Esophagus squamous epithelium (tissue), 5 donors: ENCODE data around the gene DDX51. TPM values are rescaled to one million over a fixed set of nuclear protein-coding genes. Genes with fewer than 3 reads are reported as not detected.

Experiments
- DNase-seq: peaks from one replicate; lab custom pipeline; 2025; lab: John Stamatoyannopoulos, UW
- H3K27ac ChIP-seq, 4 donors: fragments of 200-600 bp; sonication (generic); one replicate each; pipeline ENCODE4 v1.5.1; 2016 to 2019; ENCODE audit warnings: mild to moderate bottlenecking in 1 of 4
- H3K27me3 ChIP-seq, 4 donors: fragments of 200-600 bp; sonication (generic); 1 replicate in 3 of 4; 2 replicates in 1 of 4; pipeline versions ENCODE4 v1.5.1 to v1.6.0; 2017 to 2021; ENCODE audit warnings: antibody characterized with exemption in 1 of 4
- H3K36me3 ChIP-seq, 3 donors: fragments of 200-600 bp; sonication (generic); one replicate each; pipeline ENCODE4 v1.5.1; 2016 to 2019
- H3K4me1 ChIP-seq, 3 donors: fragments of 200-600 bp; sonication (generic); one replicate each; pipeline ENCODE4 v1.5.1; 2017 to 2019
- H3K4me3 ChIP-seq, 4 donors: fragments of 200-600 bp; sonication (generic); 1 replicate in 3 of 4; 2 replicates in 1 of 4; pipeline ENCODE4 v1.5.1; 2016 to 2019; ENCODE audit warnings: mild to moderate bottlenecking in 2 of 4, moderate library complexity in 1 of 4
- H3K9me3 ChIP-seq, 3 donors: fragments of 200-600 bp; sonication (generic); one replicate each; pipeline ENCODE4 v1.5.1; 2016 to 2019
- POLR2A ChIP-seq, 4 donors: fragments of 450-650 bp; IDR thresholded peaks; one replicate each; pipeline ENCODE4 v1.6.1; 2017; ENCODE audit warnings: antibody characterized with exemption in 4 of 4, mild to moderate bottlenecking in 4 of 4, moderate library complexity in 3 of 4
- WGBS, 2 donors: methylation state at CpG; one replicate each; pipeline ENCODE4 v1.1.5; 2018; 5-methylcytosine and 5-hydroxymethylcytosine counted together
- intact Hi-C: fragments of 100-400 bp; cut with DNase I; formaldehyde crosslinking; loops from one replicate; pipeline ENCODE4 v1.15.0; 2022
- total RNA-seq, 4 donors: library from RNA; depleted of rRNA; stranded (reverse); fragments of >200 nt; gene quantifications; one replicate each; pipeline ENCODE4 v1.1.0, GENCODE V29; 2016
- TF ChIP-seq, protein P1 (sequence below), 6 experiments: fragments of 450-650 bp in 4 of 6; fragments of 200-600 bp in 2 of 6; sonication (generic) in 2 of 6; IDR thresholded peaks; one replicate each; pipeline ENCODE4 v1.5.1; 2016 to 2019; ENCODE audit warnings: antibody characterized with exemption in 6 of 6, mild to moderate bottlenecking in 4 of 6, moderate library complexity in 4 of 6
- donor health status: DM: yes; HTN: yes; CAD: no.

Gene DDX51
- total RNA-seq, 4 donors from 2014 or later, result 8.9 to 15.3 (median 11.0) TPM

DNA sequence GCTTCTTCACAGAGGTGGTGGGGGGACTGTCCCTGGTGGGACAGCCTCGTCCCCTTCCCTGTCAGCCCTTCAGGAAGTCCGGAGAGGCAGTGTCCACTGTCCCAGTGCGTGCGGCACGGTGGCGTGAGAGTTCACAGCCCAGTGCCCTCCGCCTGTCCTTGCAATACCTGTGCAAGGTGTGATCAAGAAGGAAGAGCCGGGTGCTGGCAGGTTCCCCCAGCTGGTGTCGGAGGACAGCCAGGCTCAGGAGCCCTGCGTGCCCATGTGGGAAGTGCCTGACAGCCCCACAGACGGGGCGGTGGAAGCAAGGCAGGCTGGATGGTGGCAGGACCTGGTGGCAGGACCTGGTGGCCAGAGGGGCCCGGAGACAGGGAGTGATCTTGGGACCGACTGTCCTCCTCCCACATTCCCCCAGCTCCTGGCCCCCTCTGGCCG is 16.5 kb upstream of the DDX51 start:
- Histone ChIP-seq H3K36me3 (peaks cover 0 to 5% (median 0%) of the 10 kb centered on the region in 3 donors), H3K27ac (no peak overlapping the region), H3K9me3 (no peaks in the 10 kb centered on the region), H3K4me3 (no peak overlapping the region), H3K27me3 (peaks cover 0 to 29% (median 0%) of the 10 kb centered on the region in 4 donors), H3K4me1 (peaks cover 12 to 20% (median 17%) of the 10 kb centered on the region in 3 donors)
- no peak for TF ChIP-seq POLR2A (IDR thresholded peaks at IDR 0.05)
- TF ChIP-seq, protein P1, sequence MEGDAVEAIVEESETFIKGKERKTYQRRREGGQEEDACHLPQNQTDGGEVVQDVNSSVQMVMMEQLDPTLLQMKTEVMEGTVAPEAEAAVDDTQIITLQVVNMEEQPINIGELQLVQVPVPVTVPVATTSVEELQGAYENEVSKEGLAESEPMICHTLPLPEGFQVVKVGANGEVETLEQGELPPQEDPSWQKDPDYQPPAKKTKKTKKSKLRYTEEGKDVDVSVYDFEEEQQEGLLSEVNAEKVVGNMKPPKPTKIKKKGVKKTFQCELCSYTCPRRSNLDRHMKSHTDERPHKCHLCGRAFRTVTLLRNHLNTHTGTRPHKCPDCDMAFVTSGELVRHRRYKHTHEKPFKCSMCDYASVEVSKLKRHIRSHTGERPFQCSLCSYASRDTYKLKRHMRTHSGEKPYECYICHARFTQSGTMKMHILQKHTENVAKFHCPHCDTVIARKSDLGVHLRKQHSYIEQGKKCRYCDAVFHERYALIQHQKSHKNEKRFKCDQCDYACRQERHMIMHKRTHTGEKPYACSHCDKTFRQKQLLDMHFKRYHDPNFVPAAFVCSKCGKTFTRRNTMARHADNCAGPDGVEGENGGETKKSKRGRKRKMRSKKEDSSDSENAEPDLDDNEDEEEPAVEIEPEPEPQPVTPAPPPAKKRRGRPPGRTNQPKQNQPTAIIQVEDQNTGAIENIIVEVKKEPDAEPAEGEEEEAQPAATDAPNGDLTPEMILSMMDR (IDR thresholded peaks at IDR 0.05), result no peak
- no peak for DNase-seq
- intact Hi-C loops, result no loop called here
- WGBS, 2 donors, result 93% methylated on average over 3 of the region's 15 CpGs; no CpG with 5 or more reads in 1 of the 2 donors

DNA sequence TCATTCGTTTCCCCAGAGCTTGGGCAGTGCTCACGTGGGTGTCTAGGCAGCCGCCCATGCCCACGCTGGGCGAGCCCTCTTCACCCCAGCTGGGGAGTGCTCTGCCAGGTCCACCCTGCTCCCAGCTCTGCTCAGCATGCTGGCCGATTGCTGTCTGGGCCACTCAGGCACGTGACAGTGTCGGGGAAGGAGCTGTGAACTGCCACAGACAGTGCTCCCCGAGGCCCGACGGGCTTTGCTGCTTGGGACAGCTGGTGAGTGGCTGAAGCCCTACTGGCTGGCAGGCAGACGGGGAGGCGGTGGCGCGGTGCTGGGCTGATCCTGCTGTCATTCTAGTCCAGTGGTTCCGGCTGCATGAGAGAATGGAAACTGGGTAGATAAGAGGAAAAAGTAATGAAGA is 15.9 kb upstream of the DDX51 start:
- peaks cover 0 to 29% (median 0%) of the 10 kb centered on the region in 4 donors for H3K27me3 ChIP-seq
- no peak for DNase-seq
- no peaks in the 10 kb centered on the region for H3K9me3 ChIP-seq
- intact Hi-C loops, result no loop called here
- peaks cover 12 to 20% (median 17%) of the 10 kb centered on the region in 3 donors for H3K4me1 ChIP-seq
- TF ChIP-seq, protein P1 (IDR thresholded peaks at IDR 0.05), result no peak
- no peak for TF ChIP-seq POLR2A (IDR thresholded peaks at IDR 0.05)
- 74 to 91% methylated on average over 6 to 8 of the region's 16 CpGs for WGBS, 2 donors
- H3K27ac ChIP-seq, result no peak overlapping the region
- no peak overlapping the region for H3K4me3 ChIP-seq
- peaks cover 0 to 5% (median 0%) of the 10 kb centered on the region in 3 donors for H3K36me3 ChIP-seq

DNA sequence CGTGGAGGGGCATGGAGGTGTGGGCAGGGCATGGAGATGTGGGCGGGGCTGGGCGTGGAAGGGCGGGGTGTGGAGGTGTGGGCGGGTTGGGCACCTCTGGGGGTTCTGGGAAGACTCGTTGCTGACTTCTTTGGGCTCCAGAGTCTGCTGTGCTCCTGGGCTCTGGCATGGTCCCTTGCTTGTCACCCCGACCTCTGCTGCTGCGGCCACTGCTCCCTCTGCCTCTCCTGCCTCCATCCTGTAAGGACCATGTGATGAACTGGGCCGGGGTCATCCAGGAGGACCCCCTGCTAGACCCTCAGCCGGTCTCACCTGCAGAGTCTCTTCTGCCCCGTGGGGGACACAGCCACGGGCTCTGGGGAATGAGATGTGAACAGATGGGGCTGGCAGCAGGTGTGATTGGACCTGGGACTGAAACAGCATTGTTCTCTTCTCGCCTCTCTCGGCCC is 15.5 kb upstream of the DDX51 start:
- intact Hi-C loops, result loop anchor here (10.0 kb wide), 1 partner anchor 245 kb away; no protein-coding TSS in a partner anchor
- Histone ChIP-seq H3K36me3 (peaks cover 0 to 5% (median 0%) of the 10 kb centered on the region in 3 donors), H3K4me3 (no peak overlapping the region), H3K9me3 (no peaks in the 10 kb centered on the region), H3K4me1 (peaks cover 12 to 20% (median 17%) of the 10 kb centered on the region in 3 donors), H3K27me3 (peaks cover 0 to 28% (median 0%) of the 10 kb centered on the region in 4 donors), H3K27ac (no peak overlapping the region)
- TF ChIP-seq POLR2A (IDR thresholded peaks at IDR 0.05), result no peak
- TF ChIP-seq, protein P1 (IDR thresholded peaks at IDR 0.05), result no peak
- DNase-seq, result no peak
- WGBS, 2 donors, result 86 to 88% methylated on average over 2 to 5 of the region's 14 CpGs

DNA sequence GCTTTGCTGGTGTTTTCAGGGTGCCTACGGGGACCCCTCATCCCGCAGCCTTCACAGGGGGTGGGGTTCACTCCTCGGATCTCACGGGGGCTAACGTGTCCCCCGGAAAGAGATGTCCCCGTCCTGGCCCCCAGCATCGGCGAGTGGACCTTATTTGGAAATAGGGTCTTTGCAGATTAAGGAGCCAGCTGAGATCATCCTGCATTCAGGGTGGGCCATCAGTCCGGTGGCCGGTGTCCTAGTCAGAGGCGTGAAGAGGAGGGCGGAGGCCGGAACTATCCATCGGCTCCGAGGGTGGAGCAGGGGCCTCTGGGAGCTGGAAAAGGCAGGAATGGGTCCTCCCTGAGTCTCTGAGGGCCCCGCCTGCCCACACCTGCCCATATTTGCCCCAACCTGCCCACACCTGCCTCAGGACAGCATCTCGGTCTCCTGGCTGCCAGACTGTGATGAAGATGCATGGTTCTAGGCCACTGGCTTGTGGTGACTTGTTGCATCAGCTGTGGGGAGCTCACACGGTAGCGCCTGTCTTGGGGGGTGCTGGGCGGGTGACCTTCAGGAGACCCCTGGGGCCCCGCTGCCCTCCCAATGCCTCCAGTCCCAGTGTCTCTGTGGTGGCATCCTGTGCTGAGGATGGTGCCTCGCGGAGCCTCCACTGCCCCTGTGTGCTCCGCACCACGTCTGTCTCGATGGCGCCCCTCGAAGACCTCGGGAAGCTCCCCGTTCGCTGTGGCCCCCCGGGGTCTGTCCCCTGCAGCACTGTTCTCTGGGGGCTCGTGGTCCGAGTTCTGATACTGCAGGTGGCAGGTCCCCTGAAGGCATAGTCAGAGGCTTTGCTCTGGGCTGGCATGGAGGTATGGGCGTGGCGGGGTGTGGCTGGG is 14.8 kb upstream of the DDX51 start:
- WGBS, 2 donors, result 78 to 81% methylated on average over 9 to 26 of the region's 37 CpGs

More for the DNA sequence above, 14.8 kb upstream of the DDX51 start:
- H3K9me3 ChIP-seq, result no peaks in the 10 kb centered on the region
- H3K36me3 ChIP-seq, result peaks cover 0 to 5% (median 0%) of the 10 kb centered on the region in 3 donors
- no peak overlapping the region for H3K27ac ChIP-seq
- H3K27me3 ChIP-seq, result peaks cover 0 to 22% (median 0%) of the 10 kb centered on the region in 4 donors
- DNase-seq, result no peak
- intact Hi-C loops, result loop anchor here (10.0 kb wide), 1 partner anchor 246 kb away; no protein-coding TSS in a partner anchor
- H3K4me1 ChIP-seq, result peaks cover 15 to 25% (median 21%) of the 10 kb centered on the region in 3 donors
- H3K4me3 ChIP-seq, result no peak overlapping the region
- TF ChIP-seq, protein P1 (IDR thresholded peaks at IDR 0.05), result no peak
- no peak for TF ChIP-seq POLR2A (IDR thresholded peaks at IDR 0.05)
